KMS-11 (cell line): Measurements from ENCODE around the gene ADAMTS9.

Source experiments
- H2AFZ ChIP-seq: fragments of 200-600 bp; sonication (generic); 2 replicates; pipeline ENCODE4 v1.6.1; 2016; ENCODE audit warnings: antibody characterized with exemption, mixed run types, low read depth
- H3K27ac ChIP-seq: fragments of 200-600 bp; sonication (generic); 2 replicates; pipeline ENCODE4 v1.6.1; 2016; ENCODE audit warnings: mild to moderate bottlenecking, mixed run types
- H3K27me3 ChIP-seq: fragments of 200-600 bp; sonication (generic); 2 replicates; pipeline ENCODE4 v1.6.1; 2017; ENCODE audit warnings: mild to moderate bottlenecking, low read depth, mixed run types, moderate library complexity; ENCODE audit not compliant: insufficient read depth
- H3K36me3 ChIP-seq: fragments of 200-600 bp; sonication (generic); 2 replicates; pipeline ENCODE4 v1.6.1; 2017; ENCODE audit warnings: mild to moderate bottlenecking, mixed run types; ENCODE audit not compliant: insufficient read depth
- H3K4me1 ChIP-seq: fragments of 200-600 bp; sonication (generic); 2 replicates; pipeline ENCODE4 v1.6.1; 2016; ENCODE audit warnings: mild to moderate bottlenecking, low read depth, mixed run types; ENCODE audit not compliant: poor library complexity, severe bottlenecking
- H3K4me2 ChIP-seq: fragments of 200-600 bp; sonication (generic); 2 replicates; pipeline ENCODE4 v1.7.0; 2016; ENCODE audit warnings: mild to moderate bottlenecking, mixed run types
- H3K4me3 ChIP-seq: fragments of 200-600 bp; sonication (generic); IDR thresholded peaks from 2 replicates; pipeline ENCODE4 v1.6.1; 2017; ENCODE audit warnings: low read depth, low read length, mixed read lengths; ENCODE audit not compliant: insufficient read depth
- H3K79me2 ChIP-seq: fragments of 200-600 bp; sonication (generic); 2 replicates; pipeline ENCODE4 v1.6.1; 2016; ENCODE audit warnings: low read depth, mixed run types; ENCODE audit not compliant: insufficient read depth
- H3K9ac ChIP-seq: fragments of 200-600 bp; sonication (generic); 2 replicates; pipeline ENCODE4 v1.6.1; 2016; ENCODE audit warnings: mild to moderate bottlenecking, mixed run types
- H4K20me1 ChIP-seq: fragments of 200-600 bp; sonication (generic); 2 replicates; pipeline ENCODE4 v1.6.1; 2016; ENCODE audit warnings: mild to moderate bottlenecking, mixed run types; ENCODE audit not compliant: insufficient read depth
- TF ChIP-seq, protein P1 (sequence below): fragments of 200-600 bp; sonication (generic); conservative IDR thresholded peaks from 2 replicates; pipeline ENCODE4 v1.6.1; 2017; ENCODE audit warnings: low read depth, mild to moderate bottlenecking, antibody characterized with exemption, low read length, moderate library complexity, mixed read lengths

Gene ADAMTS9

DNA sequence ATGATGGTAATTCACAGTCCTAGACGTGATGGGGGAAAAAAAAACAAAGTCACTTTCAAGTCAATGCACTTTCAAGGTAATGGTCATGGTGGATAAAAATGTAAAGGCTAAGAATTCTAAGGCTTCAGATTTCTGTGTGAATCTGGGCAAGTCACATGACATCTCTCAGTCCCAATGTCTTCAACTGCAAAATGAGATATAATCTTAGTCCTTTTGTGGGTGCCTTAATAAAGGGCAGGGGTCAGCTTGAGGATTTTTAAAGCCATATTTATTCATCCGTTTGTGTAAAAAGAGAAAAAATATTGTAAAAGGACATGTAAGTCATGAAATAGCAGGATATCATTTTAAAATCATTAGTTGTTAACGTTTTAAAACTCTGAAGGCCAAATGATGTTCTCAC, 83.5 kb downstream of the ADAMTS9 start:
- TF ChIP-seq, protein P1, sequence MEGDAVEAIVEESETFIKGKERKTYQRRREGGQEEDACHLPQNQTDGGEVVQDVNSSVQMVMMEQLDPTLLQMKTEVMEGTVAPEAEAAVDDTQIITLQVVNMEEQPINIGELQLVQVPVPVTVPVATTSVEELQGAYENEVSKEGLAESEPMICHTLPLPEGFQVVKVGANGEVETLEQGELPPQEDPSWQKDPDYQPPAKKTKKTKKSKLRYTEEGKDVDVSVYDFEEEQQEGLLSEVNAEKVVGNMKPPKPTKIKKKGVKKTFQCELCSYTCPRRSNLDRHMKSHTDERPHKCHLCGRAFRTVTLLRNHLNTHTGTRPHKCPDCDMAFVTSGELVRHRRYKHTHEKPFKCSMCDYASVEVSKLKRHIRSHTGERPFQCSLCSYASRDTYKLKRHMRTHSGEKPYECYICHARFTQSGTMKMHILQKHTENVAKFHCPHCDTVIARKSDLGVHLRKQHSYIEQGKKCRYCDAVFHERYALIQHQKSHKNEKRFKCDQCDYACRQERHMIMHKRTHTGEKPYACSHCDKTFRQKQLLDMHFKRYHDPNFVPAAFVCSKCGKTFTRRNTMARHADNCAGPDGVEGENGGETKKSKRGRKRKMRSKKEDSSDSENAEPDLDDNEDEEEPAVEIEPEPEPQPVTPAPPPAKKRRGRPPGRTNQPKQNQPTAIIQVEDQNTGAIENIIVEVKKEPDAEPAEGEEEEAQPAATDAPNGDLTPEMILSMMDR = no peak
- H3K4me2 ChIP-seq = no peak overlapping the region
- H2AFZ ChIP-seq = no peak overlapping the region
- H3K36me3 ChIP-seq = no peaks in the 10 kb centered on the region
- no peak overlapping the region for H3K27ac ChIP-seq
- no peaks in the 10 kb centered on the region for H3K79me2 ChIP-seq
- H3K4me1 ChIP-seq = no peaks in the 10 kb centered on the region
- no peaks in the 10 kb centered on the region for H4K20me1 ChIP-seq
- H3K27me3 ChIP-seq = no peaks in the 10 kb centered on the region
- H3K4me3 ChIP-seq = no peak overlapping the region
- no peak overlapping the region for H3K9ac ChIP-seq

DNA sequence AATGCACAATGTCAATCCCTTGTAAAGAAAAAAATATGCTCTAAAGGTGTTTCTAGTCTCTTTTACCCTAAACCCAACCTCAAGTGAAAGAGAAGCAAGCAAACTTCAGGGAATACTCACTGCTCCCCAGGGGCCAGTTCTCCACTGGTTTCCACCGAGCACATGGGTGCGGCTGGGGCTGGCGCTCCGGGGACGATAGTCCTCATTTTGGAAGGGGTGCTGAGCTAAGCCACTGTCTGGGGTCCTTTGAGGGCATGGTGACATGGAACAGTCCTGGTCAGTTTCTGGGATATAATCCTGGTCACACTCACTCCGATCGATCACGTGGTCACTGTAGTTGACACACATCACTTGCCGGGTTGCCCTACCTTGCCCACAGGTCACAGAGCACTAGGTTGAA, 86.0 kb downstream of the ADAMTS9 start:
- Histone ChIP-seq H3K36me3 (no peaks in the 10 kb centered on the region), H2AFZ (no peak overlapping the region), H3K4me2 (no peak overlapping the region), H3K4me3 (no peak overlapping the region), H3K79me2 (no peaks in the 10 kb centered on the region), H3K27me3 (no peaks in the 10 kb centered on the region), H4K20me1 (no peaks in the 10 kb centered on the region), H3K4me1 (no peaks in the 10 kb centered on the region), H3K9ac (no peak overlapping the region), H3K27ac (no peak overlapping the region)
- TF ChIP-seq, protein P1 = no peak

DNA sequence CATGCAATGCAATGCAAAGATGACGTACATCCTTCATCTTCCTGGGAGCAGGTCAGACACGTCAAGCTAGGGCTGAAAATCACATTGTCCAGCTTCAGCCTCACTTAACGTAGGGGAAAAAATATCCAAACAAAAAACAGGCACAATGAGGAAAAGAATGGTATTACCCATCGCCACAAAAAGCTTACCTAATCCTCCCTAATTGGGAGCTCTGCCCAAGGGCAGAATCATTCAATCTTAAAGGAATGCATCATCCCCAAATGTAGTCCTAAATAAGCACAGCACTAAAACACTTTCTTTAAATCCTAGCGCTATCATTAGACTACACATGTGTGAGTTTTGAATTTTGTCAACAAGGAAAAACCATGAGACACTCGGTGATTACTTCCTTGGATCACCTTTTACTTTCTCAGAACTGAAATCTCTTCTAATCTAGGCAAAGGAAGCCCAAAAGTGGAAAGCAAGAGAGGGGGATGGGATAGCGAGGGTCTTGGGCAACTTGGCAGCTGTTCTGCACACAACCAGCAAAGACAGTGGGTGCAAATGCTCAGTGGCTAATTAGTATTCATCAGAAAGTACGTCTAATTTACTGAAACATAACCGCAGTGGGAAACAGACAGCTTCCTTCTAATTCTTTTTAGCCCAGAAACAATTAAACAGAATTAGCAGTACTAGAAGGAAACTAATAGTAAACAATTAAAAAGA, 87.4 kb downstream of the ADAMTS9 start:
- no peaks in the 10 kb centered on the region for H3K4me1 ChIP-seq
- no peaks in the 10 kb centered on the region for H4K20me1 ChIP-seq
- H3K9ac ChIP-seq = no peak overlapping the region
- H2AFZ ChIP-seq = no peak overlapping the region
- no peaks in the 10 kb centered on the region for H3K36me3 ChIP-seq
- no peak overlapping the region for H3K4me2 ChIP-seq
- no peak overlapping the region for H3K4me3 ChIP-seq
- H3K27ac ChIP-seq = no peak overlapping the region
- H3K79me2 ChIP-seq = no peaks in the 10 kb centered on the region
- TF ChIP-seq, protein P1 = no peak
- H3K27me3 ChIP-seq = no peaks in the 10 kb centered on the region

DNA sequence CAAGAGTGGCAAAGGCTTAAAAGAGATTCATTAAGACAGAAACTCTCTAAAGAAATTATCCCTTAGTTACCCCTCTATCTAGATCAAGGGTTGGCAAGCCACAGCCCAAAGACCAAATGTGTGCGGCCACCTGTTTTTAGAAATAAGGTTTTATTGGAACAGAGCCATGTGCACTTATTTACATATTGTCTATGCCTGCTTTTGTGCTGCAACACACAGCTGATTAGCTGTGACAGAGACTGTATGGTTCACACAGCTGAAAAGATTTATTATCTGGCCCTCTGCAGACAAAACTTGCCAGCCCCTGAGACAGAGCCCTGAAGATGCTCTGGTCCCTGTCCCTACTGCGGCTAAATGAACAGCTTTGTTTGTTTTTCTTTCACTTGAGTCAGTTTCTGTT, 88.1 kb downstream of the ADAMTS9 start:
- Histone ChIP-seq H3K4me3 (no peak overlapping the region), H3K27ac (no peak overlapping the region), H3K9ac (no peak overlapping the region), H3K36me3 (no peaks in the 10 kb centered on the region), H3K4me2 (no peak overlapping the region), H3K27me3 (no peaks in the 10 kb centered on the region), H3K79me2 (no peaks in the 10 kb centered on the region), H2AFZ (no peak overlapping the region), H3K4me1 (no peaks in the 10 kb centered on the region), H4K20me1 (no peaks in the 10 kb centered on the region)
- TF ChIP-seq, protein P1 = no peak
